NCI-H446 treated with DMSO at 0.1 percent for 48 hours (cell line): ENCODE measurements around the gene ACTRT2.

Source experiments
- DNase-seq: peaks from one replicate; lab custom pipeline; 2025; lab: John Stamatoyannopoulos, UW

The ACTRT2 gene

GRCh38 chr1:2983706-2984398 lies 37.4 kb upstream of the ACTRT2 start:
- no peak for DNase-seq

GRCh38 chr1:2984399-2985061 lies 36.7 kb upstream of the ACTRT2 start:
- no peak for DNase-seq

DNA sequence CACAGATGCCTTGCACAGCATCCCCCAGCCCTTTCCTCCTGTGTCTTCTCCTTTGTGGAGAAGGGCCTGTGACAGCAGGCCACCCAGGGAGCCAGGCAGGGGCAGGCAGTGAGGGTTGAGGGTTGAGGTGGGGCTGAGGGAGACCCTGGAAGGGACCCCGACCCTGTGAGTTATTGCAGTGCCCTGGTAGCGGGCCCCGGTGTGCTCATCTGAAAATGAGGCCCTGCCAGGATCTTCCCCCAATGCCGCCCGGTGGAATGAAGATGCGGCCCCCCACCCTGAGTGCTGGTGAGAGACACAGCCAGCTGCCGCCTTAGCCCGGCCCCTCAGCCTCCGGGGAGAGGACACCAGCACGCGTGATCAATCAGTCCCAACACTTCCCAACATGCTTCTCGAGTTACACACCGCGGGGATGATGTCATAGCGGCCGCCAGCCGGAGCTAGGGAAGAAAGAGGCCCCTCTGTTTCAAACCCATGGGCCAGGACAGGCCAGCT lies 36.2 kb upstream of the ACTRT2 start:
- no peak for DNase-seq

DNA sequence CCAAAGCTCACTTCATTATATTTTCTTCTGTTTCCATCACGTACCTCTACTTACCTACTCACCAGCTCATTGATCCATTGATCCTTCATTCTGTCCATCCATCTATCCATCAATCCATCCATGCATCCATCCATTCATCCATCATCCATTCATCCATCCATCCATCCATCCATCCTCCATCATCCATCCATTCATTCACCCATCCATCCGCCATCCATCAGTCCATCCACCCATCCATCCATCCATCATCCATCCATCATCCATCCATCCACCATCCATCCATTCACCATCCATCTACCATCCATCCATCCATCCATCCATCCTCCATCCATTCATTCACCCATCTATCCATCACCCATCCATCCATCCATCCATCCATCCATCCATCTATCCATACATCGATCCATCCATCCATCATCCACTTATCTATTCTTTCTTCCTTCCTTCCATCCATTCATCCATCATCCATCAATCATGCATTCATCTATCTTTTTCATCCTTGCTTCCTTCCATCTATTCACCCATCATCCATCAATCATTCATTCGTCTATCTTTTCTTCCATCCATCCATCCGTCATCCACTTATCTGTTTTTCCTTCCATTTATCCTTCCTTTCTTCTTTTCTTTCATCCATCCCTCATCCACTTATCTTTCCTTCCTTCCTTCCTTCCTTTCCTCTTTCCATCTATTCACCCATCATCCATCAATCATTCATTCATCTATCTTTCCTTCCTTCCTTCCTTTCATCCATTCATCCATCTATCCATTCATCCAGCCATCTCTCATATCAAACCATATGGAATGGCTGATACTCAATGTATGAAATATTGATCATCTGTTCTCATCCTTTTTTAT lies 35.3 kb upstream of the ACTRT2 start:
- DNase-seq: no peak

DNA sequence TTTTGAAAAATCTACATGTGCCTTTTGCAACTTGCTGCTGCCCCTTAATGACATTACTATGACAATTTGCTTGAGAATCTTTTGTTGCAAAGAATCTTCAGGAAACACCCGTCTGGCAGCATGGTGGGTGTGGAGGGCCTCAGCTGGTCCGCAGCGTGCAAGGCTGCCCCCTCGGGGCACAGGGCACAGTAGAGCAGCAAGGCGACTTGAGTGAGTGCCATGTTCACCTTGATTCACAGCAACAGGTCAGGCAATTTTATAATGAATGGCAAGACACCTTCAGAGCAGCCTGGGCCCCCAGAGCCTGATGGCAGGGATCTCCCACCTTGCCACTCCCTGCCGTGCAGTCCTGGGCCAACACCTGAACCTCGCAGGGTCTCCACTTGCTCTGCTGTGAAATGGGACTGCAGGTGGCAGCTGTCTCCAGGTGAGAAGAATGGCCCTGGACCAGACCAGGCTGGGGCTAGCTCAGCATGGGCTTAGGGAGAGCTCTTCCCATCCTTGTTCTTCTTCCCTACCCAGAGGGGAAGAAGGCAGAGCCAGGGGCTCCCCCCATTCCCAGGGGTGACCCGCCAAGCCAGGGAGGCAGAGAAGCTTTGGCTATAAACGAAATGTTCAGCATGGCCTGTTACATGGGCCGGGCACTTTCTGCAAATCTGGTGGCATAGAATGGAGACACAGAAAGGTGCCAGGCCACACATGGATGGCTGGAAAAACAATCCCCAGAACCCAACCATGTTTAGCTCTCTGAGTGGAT lies 34.5 kb upstream of the ACTRT2 start:
- DNase-seq: no peak

DNA sequence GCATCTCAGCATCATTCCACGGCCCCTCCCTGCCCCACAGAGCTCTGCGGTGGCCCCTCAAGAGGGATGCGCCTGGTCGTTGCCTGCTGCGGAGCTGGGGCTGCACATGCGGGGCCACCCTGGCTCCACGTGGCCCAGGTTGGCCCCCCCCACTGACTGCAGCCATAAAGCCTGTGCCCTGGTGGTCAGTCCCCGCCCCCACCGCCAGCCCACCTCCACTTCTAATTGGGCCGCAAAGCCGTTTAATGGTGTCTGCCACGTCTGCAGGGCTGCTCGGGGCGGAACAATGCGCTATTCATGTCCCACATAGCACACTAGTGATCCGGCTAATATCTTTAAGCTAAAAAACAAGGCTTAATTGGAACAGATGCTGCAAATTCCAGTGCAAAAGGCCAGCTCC lies 33.5 kb upstream of the ACTRT2 start:
- DNase-seq: no peak

- no peak for DNase-seq
Observed at GRCh38 chr1:2988256-2988655, 33.0 kb upstream of the ACTRT2 start.

DNA sequence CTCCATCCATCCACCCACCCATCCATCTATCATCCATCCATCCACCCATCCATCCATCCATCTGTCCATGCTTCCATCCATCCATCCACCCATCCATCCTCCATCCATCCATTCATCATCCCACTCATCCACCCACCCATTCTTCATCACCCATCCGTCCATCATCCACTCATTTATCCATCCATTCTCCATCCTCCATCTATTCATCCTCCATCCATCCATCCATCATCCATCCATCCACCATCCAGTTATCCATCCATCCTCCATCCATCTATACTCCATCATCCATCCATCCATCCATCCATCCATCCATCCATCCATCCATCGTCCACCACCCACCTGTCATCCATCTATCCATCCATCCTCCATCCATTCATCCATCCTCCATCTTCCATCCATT lies 32.1 kb upstream of the ACTRT2 start:
- no peak for DNase-seq

DNA sequence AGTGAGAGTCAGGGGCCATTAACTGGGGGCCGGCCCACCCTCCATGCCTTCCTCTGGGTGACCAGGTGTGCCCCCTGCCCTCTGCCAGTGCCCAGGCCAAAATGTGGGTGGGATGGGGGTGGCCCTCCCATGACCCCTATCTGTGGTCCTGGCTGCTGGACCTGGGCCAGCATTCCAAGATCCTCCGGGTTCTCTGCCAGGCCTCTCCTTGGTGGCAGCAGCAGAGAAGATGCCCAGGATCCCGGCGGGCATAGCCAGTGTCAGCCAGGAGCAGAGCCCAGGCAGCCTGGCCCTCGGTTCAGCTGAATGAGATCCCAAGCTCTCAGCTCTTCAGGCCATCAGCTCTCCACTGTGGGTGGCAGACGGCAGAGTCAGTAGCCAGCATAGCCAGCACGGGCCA lies 31.3 kb upstream of the ACTRT2 start:
- no peak for DNase-seq

- DNase-seq: no peak
Observed at GRCh38 chr1:2990376-2991115, 30.7 kb upstream of the ACTRT2 start.

- no peak for DNase-seq
Observed at GRCh38 chr1:2991753-2992495, 29.3 kb upstream of the ACTRT2 start.

DNA sequence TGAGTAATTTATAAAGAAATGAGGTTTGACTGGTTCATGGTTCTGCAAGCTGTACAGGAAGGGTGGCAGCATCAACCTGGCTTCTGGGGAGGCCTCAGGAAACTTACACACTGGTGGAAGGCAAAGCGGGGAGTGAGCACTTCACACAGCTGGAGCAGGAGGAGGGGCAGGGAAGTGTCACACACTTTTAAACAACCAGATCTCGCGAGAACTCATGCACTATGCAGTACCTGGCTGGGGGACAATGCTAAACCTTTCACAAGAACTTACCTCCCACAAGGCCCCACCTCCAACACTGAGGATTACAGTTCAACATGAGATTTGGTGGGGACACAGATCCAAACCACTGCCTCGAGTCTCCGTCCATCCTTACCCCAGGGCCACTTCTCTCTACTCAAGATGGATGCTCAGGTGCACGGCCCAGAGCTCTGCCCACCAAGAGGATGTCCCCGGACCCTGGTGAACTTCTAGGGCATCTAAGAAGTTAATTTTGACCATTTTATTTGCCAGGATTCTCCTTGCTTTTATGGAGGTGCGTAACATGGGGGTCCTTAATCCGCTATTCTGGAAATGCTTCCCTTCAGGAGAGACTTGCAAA lies 22.7 kb upstream of the ACTRT2 start:
- no peak for DNase-seq

DNA sequence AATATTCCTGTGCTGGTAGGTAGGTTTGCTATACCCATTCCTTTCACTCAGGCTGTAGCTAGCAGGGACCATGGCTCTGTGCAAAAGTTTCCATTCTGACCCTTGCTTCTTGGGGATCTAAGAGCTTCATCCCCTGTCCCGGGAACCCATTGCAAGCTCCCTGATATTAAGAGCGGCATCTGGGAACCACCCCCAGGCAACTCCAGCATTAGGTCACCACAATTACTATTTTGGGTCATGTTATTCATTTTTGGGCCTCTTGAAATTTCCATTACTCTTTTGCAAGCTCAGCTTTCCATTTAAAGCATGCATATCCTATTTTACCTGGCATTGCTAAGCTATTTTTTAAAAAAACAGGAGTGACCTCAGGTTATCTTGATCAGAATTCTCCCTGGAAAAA lies 22.1 kb upstream of the ACTRT2 start:
- DNase-seq: no peak

DNA sequence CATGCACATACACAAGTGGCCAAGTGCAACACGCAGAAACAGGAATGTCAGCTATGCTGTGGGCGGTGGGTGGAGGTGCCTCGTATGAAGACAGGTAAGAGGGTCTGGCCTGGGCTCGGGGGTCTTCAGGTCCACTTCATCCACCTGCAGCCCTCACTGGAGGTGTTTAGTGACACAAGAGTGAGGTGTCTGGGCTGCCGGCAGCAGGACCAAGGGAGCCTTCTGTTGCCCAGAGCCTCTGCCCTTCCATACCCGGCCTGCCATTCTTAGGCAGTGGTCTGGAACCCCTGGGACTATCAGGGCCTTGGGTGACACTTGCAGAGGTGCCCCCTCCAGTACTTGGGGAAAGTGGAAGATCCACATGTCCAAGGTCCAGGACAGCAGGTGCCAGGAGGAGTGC lies 21.7 kb upstream of the ACTRT2 start:
- no peak for DNase-seq

DNA sequence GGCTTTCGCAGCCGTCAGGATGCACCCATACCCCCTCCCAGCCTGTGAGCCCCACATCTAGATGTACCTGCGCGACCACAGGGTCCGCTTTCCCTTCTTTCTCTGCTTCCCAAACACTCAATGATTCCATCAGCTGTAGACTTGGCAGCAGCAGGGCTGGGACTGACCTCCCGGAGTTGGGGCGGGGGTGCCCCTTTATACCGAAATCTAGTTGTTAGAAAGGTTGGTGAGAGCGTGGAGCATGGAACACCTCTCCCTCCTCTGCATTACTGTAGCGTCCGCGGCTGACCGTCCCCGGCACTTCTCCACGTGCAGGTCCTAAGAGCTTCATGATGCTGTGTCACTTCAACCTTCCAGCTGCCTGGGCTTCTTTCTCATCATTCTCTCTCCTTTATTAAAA lies 21.1 kb upstream of the ACTRT2 start:
- DNase-seq: no peak

GRCh38 chr1:3000671-3001470 lies 20.4 kb upstream of the ACTRT2 start:
- DNase-seq: no peak

DNA sequence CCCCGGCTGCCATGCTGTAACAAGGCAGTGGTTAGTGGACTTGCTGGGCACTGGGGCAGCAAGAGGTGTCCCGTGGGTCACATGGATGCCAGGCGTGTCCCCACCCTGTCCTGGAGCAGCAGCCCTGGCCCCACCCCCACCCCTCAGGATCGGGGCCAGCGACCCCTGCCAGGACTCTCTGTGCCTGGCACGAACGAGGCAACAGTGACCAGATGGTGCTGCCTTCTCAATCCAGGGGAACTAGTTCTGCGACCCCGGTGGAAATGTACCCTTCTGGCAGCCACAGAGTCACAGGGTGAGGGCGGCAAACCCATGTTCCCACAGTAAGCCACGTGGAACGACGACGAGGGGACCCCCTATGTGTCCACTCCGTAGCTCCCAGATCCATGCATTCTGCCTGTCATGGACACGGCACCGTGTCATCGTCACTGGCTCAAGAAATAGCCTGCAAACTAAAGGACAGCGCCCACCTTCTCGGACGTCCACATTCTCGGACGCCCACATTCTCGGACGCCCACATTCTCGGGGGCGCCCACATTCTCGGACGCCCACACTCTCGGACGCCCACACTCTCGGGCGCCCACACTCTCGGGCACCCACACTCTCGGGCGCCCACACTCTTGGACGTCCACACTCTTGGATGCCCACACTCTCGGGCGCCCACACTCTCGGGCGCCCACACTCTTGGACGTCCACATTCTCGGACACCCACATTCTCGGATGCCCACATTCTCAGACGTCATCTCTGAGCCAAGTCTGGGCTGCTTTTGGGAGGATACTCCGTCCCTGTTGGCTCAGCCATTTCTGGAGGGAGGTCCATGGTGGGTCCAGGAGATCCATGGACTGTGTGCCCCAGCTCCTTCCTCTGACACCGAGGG lies 19.6 kb upstream of the ACTRT2 start:
- no peak for DNase-seq

- no peak for DNase-seq
Observed at GRCh38 chr1:3002349-3003038, 18.8 kb upstream of the ACTRT2 start.
